PFSK-1 (cell line): ENCODE results near the gene NDFIP1.

Experiments
- POLR2AphosphoS5 ChIP-seq: IDR thresholded peaks from 2 replicates; pipeline ENCODE4 v1.6.1; 2012; ENCODE audit warnings: low read depth, mild to moderate bottlenecking, control low read depth, low read length, moderate library complexity
- TAF1 ChIP-seq: IDR thresholded peaks from 2 replicates; pipeline ENCODE4 v1.6.1; 2012; ENCODE audit warnings: low read length, control low read depth, borderline replicate concordance; ENCODE audit not compliant: insufficient read depth

DNA sequence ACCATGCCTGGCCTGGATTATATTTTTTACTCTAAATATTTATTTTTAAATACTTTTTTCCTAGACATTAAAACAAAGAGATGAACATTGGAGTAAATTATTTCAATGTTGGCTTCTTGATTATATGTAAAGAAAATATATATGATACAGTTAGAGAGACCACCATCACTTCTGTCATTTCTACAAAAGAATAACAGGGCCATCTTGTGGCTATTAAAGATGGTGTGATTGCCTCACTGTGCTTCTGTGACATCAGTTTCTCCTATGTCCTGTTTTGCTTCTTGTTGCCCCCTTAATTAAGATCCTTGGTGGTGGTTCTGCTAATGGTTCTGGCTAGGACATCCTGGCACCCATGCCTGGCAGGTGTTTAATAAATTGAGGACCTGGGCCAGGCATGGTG is 32.9 kb downstream of the NDFIP1 start:
- TF ChIP-seq POLR2AphosphoS5 (no peak), TAF1 (no peak)
